Measurements from ENCODE around the gene ATP2A2.
"Not testable (repeated sequence)": the region's sequence is repeated elsewhere in the genome, so short reads cannot be mapped to it uniquely, and the experiment has no call there.

The ATP2A2 gene

GRCh38 chr12:110280779-110281548, at the start of gene ATP2A2:
Gene ATP2A2, plus strand, starts transcription at chr12:110281247. Its CDS starts 543 bp downstream, at chr12:110281790.
- DNase-seq (ENCODE audit: low spot score): peak; percentile 98

- DNase-seq (ENCODE audit: low spot score): no peak
Measured at GRCh38 chr12:110233212-110233903, 47.7 kb upstream of the ATP2A2 start.

- no peak for DNase-seq (ENCODE audit: low spot score)
Measured at GRCh38 chr12:110234331-110234751, 46.7 kb upstream of the ATP2A2 start.

- DNase-seq (ENCODE audit: low spot score): no peak
Measured at GRCh38 chr12:110234755-110235154, 46.3 kb upstream of the ATP2A2 start.

GRCh38 chr12:110235383-110235782, 45.7 kb upstream of the ATP2A2 start:
- DNase-seq (ENCODE audit: low spot score): no peak

- DNase-seq (ENCODE audit: low spot score): no peak
Measured at GRCh38 chr12:110243227-110243626, 37.8 kb upstream of the ATP2A2 start.

- DNase-seq (ENCODE audit: low spot score): no peak
Measured at GRCh38 chr12:110244372-110244771, 36.7 kb upstream of the ATP2A2 start.

- no peak for DNase-seq (ENCODE audit: low spot score)
Measured at GRCh38 chr12:110244829-110245228, 36.2 kb upstream of the ATP2A2 start.

GRCh38 chr12:110245369-110245772, 35.7 kb upstream of the ATP2A2 start:
- peak; percentile 66 for DNase-seq (ENCODE audit: low spot score)

- DNase-seq (ENCODE audit: low spot score): no peak
Measured at GRCh38 chr12:110246636-110247339, 34.3 kb upstream of the ATP2A2 start.

GRCh38 chr12:110247340-110248095, 33.5 kb upstream of the ATP2A2 start:
- no peak for DNase-seq (ENCODE audit: low spot score)

- no peak for DNase-seq (ENCODE audit: low spot score)
Measured at GRCh38 chr12:110248096-110248447, 33.0 kb upstream of the ATP2A2 start.

- DNase-seq (ENCODE audit: low spot score): no peak
Measured at GRCh38 chr12:110249105-110249504, 31.9 kb upstream of the ATP2A2 start.

- DNase-seq (ENCODE audit: low spot score): no peak
Measured at GRCh38 chr12:110249716-110250225, 31.3 kb upstream of the ATP2A2 start.

- DNase-seq (ENCODE audit: low spot score): no peak
Measured at GRCh38 chr12:110251381-110251780, 29.7 kb upstream of the ATP2A2 start.

GRCh38 chr12:110252716-110253115, 28.3 kb upstream of the ATP2A2 start:
- no peak for DNase-seq (ENCODE audit: low spot score)

- DNase-seq (ENCODE audit: low spot score): no peak
Measured at GRCh38 chr12:110253176-110253575, 27.9 kb upstream of the ATP2A2 start.

GRCh38 chr12:110254971-110255540, 26.0 kb upstream of the ATP2A2 start:
- DNase-seq (ENCODE audit: low spot score): no peak

- not testable (repeated sequence) for DNase-seq (ENCODE audit: low spot score)
Measured at GRCh38 chr12:110255890-110256456, 25.1 kb upstream of the ATP2A2 start.

- DNase-seq (ENCODE audit: low spot score): no peak
Measured at GRCh38 chr12:110256780-110257431, 24.1 kb upstream of the ATP2A2 start.

- no peak for DNase-seq (ENCODE audit: low spot score)
Measured at GRCh38 chr12:110258466-110258865, 22.6 kb upstream of the ATP2A2 start.
